Transverse colon (tissue), 4 donors: ENCODE data around the gene PREX1. TPM values are rescaled to one million over a fixed set of nuclear protein-coding genes. Genes with fewer than 3 reads are reported as not detected.

Experiments
- DNase-seq: peaks from one replicate; pipeline ENCODE4 v3.0.0-alpha.2; 2019
- H3K27ac ChIP-seq, 4 donors: fragments of 200-600 bp; sonication (generic); 2 replicates each; pipeline ENCODE4 v1.5.1; 2016 to 2018; ENCODE audit warnings: inconsistent platforms in 4 of 4
- H3K27me3 ChIP-seq: fragments of 200-600 bp; sonication (generic); 2 replicates; pipeline ENCODE4 v1.5.1; 2017; ENCODE audit warnings: inconsistent platforms
- H3K36me3 ChIP-seq, 4 donors: fragments of 200-600 bp; sonication (generic); 2 replicates each; pipeline ENCODE4 v1.5.1; 2017 to 2019; ENCODE audit warnings: inconsistent platforms in 4 of 4
- H3K4me1 ChIP-seq, 4 donors: fragments of 200-600 bp; sonication (generic); 2 replicates each; pipeline ENCODE4 v1.5.1; 2017 to 2020; ENCODE audit warnings: inconsistent platforms in 4 of 4
- H3K4me3 ChIP-seq, 4 donors: fragments of 200-600 bp; sonication (generic); 1 replicate in 1 of 4; 2 replicates in 3 of 4; pipeline versions ENCODE4 v1.5.1 to v1.6.1; 2017 to 2019; ENCODE audit warnings: inconsistent platforms in 4 of 4
- H3K9me3 ChIP-seq, 2 donors: fragments of 200-600 bp; sonication (generic); 2 replicates each; pipeline ENCODE4 v1.5.1; 2017 to 2019; ENCODE audit warnings: inconsistent platforms in 2 of 2
- EP300 ChIP-seq: sonication (generic); formaldehyde crosslinking; IDR thresholded peaks from one replicate; pipeline ENCODE4 v1.6.1; 2017; ENCODE audit warnings: antibody characterized with exemption, low read depth
- POLR2A ChIP-seq: fragments of 450-650 bp; IDR thresholded peaks from one replicate; pipeline ENCODE4 v1.6.1; 2016; ENCODE audit warnings: antibody characterized with exemption, mild to moderate bottlenecking, moderate library complexity
- POLR2AphosphoS5 ChIP-seq, 3 donors: sonication (generic); formaldehyde crosslinking; IDR thresholded peaks; one replicate each; pipeline ENCODE4 v1.6.1; 2016; ENCODE audit warnings: antibody characterized with exemption in 3 of 3
- WGBS, 2 donors: methylation state at CpG; one replicate each; pipeline ENCODE4 v1.1.5; 2018; ENCODE audit warnings: low coverage in 1 of 2; 5-methylcytosine and 5-hydroxymethylcytosine counted together
- in situ Hi-C, 4 donors: fragments of 200-750 bp; cut with MboI; loops; one replicate each; pipeline versions ENCODE4 v1.15.0 to v1.15.1; 2017; ENCODE audit warnings: low sequenced_read_pairs in 3 of 4, low pct_ligation_motif_present in 1 of 4, low pct_unique_long_range_greater_than_20kb in 1 of 4
- intact Hi-C: fragments of 100-400 bp; cut with DNase I; formaldehyde crosslinking; loops from one replicate; pipeline ENCODE4 v1.15.1; 2023; ENCODE audit warnings: low total_unique reads
- total RNA-seq, 4 donors: library from RNA; depleted of rRNA; stranded (reverse); fragments of >200 nt; gene quantifications; one replicate each; pipeline ENCODE4 v1.1.0, GENCODE V29; 2016
- TF ChIP-seq, protein P1 (sequence below), 5 experiments: fragments of 200-600 bp in 3 of 5; fragments of 450-650 bp in 2 of 5; sonication (generic) in 3 of 5; IDR thresholded peaks; 1 replicate in 2 of 5; 2 replicates in 3 of 5; pipeline ENCODE4 v1.5.1; 2016 to 2017; ENCODE audit warnings: antibody characterized with exemption in 5 of 5, inconsistent platforms in 3 of 5, mild to moderate bottlenecking in 2 of 5, moderate library complexity in 1 of 5

PREX1 gene
- total RNA-seq, 4 donors from 2014 or later, result 10.9 to 29.9 (median 16.6) TPM

DNA sequence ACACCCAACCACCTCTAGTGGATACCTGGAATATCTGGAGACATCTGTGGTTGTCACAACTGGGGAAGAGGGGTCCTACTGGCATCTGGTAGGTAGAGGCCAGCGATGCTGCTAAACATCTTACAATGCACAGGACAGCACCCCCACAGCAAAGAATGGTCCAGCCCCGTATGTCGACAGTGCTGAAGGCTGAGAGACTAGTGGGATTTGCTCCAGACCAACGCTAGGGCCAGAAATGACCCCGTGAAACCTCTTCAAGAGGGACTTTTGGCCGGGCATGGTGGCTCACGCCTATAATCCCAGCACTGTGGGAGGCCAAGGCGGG is 7.2 kb downstream of the PREX1 start:
- TF ChIP-seq POLR2A (no peak), POLR2AphosphoS5 (IDR thresholded peaks at IDR 0.05) (no peak), EP300 (no peak)
- TF ChIP-seq, protein P1, sequence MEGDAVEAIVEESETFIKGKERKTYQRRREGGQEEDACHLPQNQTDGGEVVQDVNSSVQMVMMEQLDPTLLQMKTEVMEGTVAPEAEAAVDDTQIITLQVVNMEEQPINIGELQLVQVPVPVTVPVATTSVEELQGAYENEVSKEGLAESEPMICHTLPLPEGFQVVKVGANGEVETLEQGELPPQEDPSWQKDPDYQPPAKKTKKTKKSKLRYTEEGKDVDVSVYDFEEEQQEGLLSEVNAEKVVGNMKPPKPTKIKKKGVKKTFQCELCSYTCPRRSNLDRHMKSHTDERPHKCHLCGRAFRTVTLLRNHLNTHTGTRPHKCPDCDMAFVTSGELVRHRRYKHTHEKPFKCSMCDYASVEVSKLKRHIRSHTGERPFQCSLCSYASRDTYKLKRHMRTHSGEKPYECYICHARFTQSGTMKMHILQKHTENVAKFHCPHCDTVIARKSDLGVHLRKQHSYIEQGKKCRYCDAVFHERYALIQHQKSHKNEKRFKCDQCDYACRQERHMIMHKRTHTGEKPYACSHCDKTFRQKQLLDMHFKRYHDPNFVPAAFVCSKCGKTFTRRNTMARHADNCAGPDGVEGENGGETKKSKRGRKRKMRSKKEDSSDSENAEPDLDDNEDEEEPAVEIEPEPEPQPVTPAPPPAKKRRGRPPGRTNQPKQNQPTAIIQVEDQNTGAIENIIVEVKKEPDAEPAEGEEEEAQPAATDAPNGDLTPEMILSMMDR (IDR thresholded peaks at IDR 0.05), result no peak
- Histone ChIP-seq H3K4me1 (peaks cover 0 to 67% (median 3%) of the 10 kb centered on the region in 4 donors), H3K36me3 (no peaks in the 10 kb centered on the region), H3K27me3 (peaks cover 13% of the 10 kb centered on the region), H3K27ac (peak overlapping the region in 2 of 4 donors; percentile 2 to 60), H3K9me3 (no peaks in the 10 kb centered on the region), H3K4me3 (no peak overlapping the region)
- DNase-seq, result no peak
- WGBS, 2 donors, result 72% methylated on average over 8 of the region's 8 CpGs; no CpG with 5 or more reads in 1 of the 2 donors
- intact Hi-C loops, result no loop called here
- in situ Hi-C loops, result no loop called here

DNA sequence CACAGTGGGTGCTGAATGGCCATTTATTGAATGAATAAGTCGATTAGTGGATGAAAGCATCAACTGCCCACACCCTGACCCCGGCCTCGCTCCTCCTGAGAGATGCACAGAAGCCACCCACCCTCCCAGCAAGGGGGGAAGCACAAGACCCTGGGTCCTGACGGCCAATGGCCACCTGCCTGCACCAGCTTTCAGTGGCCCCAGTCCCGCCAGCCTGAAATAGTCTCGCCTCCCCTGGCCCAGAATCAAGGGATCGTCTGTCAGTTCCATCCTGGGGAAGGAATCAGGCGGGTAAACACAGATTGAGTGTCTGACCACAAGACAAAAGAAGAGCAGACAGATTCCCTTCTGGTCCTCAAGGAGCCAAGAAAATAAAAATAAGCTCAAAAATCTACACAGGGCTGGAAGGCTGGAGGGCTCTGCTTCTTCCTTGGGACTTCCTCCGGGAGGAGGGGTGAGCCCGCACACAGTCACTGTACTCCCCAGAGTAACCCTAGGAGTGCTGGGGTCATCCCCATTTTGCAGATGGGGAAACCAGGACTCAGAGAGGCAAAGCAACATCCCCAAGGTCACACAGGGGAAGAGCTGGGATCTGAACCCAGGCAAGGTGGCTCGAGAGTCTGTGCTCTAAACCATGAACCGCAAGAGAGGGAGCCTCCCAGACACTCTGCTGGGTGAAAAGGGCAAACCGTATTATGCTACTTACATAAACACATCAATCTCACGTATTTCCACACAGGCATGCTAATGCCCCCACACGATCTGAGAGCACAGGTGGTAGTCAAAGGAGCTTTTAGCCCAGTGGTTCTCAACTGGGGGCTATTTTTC is 7.8 kb downstream of the PREX1 start:
- peaks cover 0 to 62% (median 3%) of the 10 kb centered on the region in 4 donors for H3K4me1 ChIP-seq
- peak overlapping the region in 2 of 4 donors; percentile 2 to 60 for H3K27ac ChIP-seq
- H3K36me3 ChIP-seq, result no peaks in the 10 kb centered on the region
- H3K4me3 ChIP-seq, result no peak overlapping the region
- H3K9me3 ChIP-seq, result no peaks in the 10 kb centered on the region
- 48% methylated on average over 15 of the region's 15 CpGs; no CpG with 5 or more reads in 1 of the 2 donors for WGBS, 2 donors
- in situ Hi-C loops (no loop called here), intact Hi-C loops (no loop called here)
- peaks cover 11% of the 10 kb centered on the region for H3K27me3 ChIP-seq
- DNase-seq, result no peak
- TF ChIP-seq POLR2AphosphoS5 (IDR thresholded peaks at IDR 0.05), result no peak
- TF ChIP-seq EP300, result no peak
- no peak for TF ChIP-seq POLR2A
- TF ChIP-seq, protein P1 (IDR thresholded peaks at IDR 0.05), result no peak

DNA sequence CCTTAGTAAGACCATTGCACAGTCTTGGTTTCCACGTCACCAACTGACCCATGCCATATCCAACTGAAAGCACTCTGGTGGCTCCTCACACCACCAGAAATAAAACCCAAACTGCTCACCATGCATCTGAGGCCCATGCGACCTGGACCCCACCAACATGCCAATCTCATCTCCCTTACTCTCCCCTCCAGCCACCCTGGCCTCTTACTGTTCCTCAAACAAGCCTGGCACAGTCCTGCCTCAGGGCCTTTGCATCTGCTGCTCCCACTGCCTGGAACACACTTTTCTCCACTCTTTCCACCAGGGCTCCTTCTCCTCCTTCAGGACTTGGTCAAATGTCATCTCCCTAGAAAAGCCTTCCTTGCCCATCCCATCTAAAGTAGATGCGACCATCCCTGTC is 8.7 kb downstream of the PREX1 start:
- WGBS, 2 donors, result 81 to 89% methylated on average over 1 to 3 of the region's 3 CpGs
- Histone ChIP-seq H3K36me3 (no peaks in the 10 kb centered on the region), H3K27ac (peak overlapping the region in 3 of 4 donors; percentile 1 to 60 (median 41)), H3K9me3 (no peaks in the 10 kb centered on the region), H3K27me3 (peaks cover 11% of the 10 kb centered on the region), H3K4me3 (no peak overlapping the region), H3K4me1 (peaks cover 0 to 53% (median 3%) of the 10 kb centered on the region in 4 donors)
- DNase-seq, result no peak
- in situ Hi-C loops, result no loop called here
- TF ChIP-seq POLR2AphosphoS5 (IDR thresholded peaks at IDR 0.05) (no peak), POLR2A (no peak), EP300 (no peak)
- TF ChIP-seq, protein P1 (IDR thresholded peaks at IDR 0.05), result no peak
- intact Hi-C loops, result no loop called here

- intact Hi-C loops, result no loop called here
- WGBS, 2 donors, result 0 to 52% methylated on average over 1 to 11 of the region's 11 CpGs
- Histone ChIP-seq H3K4me3 (no peak overlapping the region), H3K27me3 (peaks cover 11% of the 10 kb centered on the region), H3K9me3 (no peaks in the 10 kb centered on the region), H3K36me3 (no peaks in the 10 kb centered on the region), H3K4me1 (peaks cover 0 to 52% (median 3%) of the 10 kb centered on the region in 4 donors), H3K27ac (peak overlapping the region in 3 of 4 donors; percentile 1 to 60 (median 41))
- peak; percentile 26 for DNase-seq
- in situ Hi-C loops, result no loop called here
- TF ChIP-seq EP300 (no peak), POLR2AphosphoS5 (IDR thresholded peaks at IDR 0.05) (no peak), POLR2A (no peak)
- TF ChIP-seq, protein P1 (IDR thresholded peaks at IDR 0.05), result no peak
Observed at GRCh38 chr20:48818481-48818987, 9.3 kb downstream of the PREX1 start.
